GM10266 (cell line): ENCODE results near the gene TMEM244.

Experiments
- DNase-seq: peaks from one replicate; pipeline ENCODE4 v3.0.0; 2012; ENCODE audit errors: extremely low spot score
- CTCF ChIP-seq: IDR thresholded peaks from 2 replicates; pipeline ENCODE4 v1.5.1; 2012; ENCODE audit warnings: mild to moderate bottlenecking, low read depth; ENCODE audit not compliant: control insufficient read depth, insufficient read depth; ENCODE audit errors: missing control alignments

TMEM244 gene

GRCh38 chr6:129867403-129867802 lies 6.3 kb upstream of the TMEM244 start:
- TF ChIP-seq CTCF, result no peak

GRCh38 chr6:129866688-129867087 lies 5.6 kb upstream of the TMEM244 start:
- no peak for DNase-seq
- TF ChIP-seq CTCF, result no peak

More at GRCh38 chr6:129867403-129867802, 6.3 kb upstream of the TMEM244 start:
- DNase-seq, result no peak

GRCh38 chr6:129866256-129866655 lies 5.1 kb upstream of the TMEM244 start:
- TF ChIP-seq CTCF, result no peak
- DNase-seq, result no peak

GRCh38 chr6:129865013-129865412 lies 3.9 kb upstream of the TMEM244 start:
- no peak for TF ChIP-seq CTCF
- DNase-seq, result no peak

GRCh38 chr6:129863664-129864063 lies 2.5 kb upstream of the TMEM244 start:
- DNase-seq, result no peak
- TF ChIP-seq CTCF, result no peak

GRCh38 chr6:129859524-129859923 lies 1.6 kb downstream of the TMEM244 start:
- TF ChIP-seq CTCF, result no peak

GRCh38 chr6:129857838-129858237 lies 3.3 kb downstream of the TMEM244 start:
- DNase-seq, result no peak
- TF ChIP-seq CTCF, result no peak

More at GRCh38 chr6:129859524-129859923, 1.6 kb downstream of the TMEM244 start:
- no peak for DNase-seq
